COLO668 (cell line): ENCODE results near the gene GFM1.
"Not testable (repeated sequence)": the region's sequence is repeated elsewhere in the genome, so short reads cannot be mapped to it uniquely, and the experiment has no call there.

Experiments
- DNase-seq: peaks from one replicate; lab custom pipeline; 2025; ENCODE audit not compliant: unreplicated experiment; lab: John Stamatoyannopoulos, UW

Gene GFM1

GRCh38 chr3:158672215-158673176, 28.2 kb downstream of the GFM1 start, which contains the start of gene LXN:
LXN (minus strand) TSS chr3:158672648; CDS start chr3:158672478, 170 bp downstream.
- DNase-seq: no peak

DNA sequence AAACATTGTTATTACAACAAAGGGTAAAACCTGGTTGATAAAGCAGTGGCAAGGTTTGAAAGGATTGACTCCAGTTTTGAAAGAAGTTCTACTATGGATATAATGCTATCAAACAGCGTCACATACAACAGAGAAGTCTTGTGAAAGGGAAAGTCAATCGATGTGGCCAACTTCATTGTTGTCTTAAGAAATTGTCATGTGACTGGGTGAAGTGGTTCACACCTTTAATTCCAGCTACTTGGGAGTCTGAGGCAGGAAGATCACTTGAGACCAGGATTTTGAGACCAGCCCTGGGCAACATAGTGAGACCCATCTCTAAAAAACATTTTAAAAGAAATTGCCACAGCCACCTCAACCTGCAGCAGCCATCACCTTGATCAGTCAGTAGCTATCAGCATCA, 34.4 kb downstream of the GFM1 start:
- no peak for DNase-seq

DNA sequence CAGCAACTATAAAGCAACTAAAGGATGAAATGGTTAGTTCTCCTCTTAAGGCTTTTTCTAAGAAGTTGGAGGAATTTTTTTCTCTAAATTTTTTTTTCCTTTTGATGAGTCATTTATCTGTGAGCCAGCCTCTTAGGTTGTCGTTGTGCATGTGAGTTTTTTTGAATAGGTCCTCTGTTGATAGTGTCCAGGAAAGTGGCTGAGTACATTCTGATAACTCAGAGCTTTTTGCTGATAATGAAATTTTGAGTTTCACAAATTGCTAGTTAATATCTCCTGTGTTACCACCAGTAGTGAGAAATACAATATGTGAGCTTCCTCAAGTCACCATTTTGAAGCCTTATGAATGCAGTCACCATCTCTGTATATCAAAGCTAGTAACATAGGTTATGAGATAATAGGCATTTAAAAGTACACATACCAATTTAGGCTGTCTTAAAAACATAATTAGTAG, 35.2 kb downstream of the GFM1 start:
- no peak for DNase-seq

- DNase-seq: no peak
Observed at GRCh38 chr3:158680861-158681260, 36.5 kb downstream of the GFM1 start.

GRCh38 chr3:158683230-158683962, 39.1 kb downstream of the GFM1 start:
- DNase-seq: no peak

- DNase-seq: no peak
Observed at GRCh38 chr3:158685159-158685558, 40.8 kb downstream of the GFM1 start.

DNA sequence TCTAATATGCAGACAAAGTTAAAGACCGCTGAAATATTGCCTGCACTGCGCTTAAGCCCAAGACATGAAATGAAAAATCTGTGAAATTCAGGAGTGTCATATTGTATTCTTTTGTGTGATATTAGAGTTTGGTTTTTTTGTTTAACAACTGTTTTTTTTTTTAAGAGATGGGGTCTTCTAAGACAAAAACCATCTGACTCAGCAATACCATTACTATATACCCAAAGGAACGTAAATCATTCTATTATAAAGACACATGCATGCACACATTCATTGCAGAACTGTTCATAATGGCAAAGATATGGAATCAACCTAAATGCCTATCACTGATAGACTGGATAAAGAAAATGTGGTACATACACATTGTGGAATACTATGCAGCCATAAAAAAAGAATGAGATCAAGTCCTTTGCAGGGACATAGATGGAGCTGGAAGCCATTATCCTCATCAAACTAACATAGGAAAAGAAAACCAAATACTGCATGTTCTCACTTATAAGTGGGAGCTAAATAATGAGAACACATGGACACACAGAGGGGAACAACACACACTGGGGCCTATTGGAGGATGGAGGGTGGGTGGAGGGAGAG, 49.6 kb downstream of the GFM1 start:
- DNase-seq: not testable (repeated sequence)

DNA sequence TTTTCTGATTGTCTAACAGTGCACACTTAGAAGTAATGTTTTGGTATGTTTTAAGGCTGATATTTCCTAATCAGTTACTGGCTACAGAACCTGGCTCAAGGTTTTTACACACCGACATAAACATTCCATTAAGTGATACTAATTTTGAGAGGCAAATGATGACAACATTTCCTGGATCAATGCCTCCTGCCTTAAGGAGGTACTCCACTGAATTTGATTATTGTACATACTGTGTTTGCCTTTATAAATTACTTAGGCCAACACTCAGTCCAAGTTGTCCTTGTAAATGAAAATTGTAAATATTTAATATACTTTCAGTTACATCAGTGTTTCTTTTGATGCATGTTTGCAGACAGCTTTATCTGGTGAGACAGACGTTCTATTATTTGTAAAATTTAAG, 52.3 kb downstream of the GFM1 start:
- DNase-seq: no peak

- DNase-seq: no peak
Observed at GRCh38 chr3:158700559-158700958, 56.2 kb downstream of the GFM1 start.

DNA sequence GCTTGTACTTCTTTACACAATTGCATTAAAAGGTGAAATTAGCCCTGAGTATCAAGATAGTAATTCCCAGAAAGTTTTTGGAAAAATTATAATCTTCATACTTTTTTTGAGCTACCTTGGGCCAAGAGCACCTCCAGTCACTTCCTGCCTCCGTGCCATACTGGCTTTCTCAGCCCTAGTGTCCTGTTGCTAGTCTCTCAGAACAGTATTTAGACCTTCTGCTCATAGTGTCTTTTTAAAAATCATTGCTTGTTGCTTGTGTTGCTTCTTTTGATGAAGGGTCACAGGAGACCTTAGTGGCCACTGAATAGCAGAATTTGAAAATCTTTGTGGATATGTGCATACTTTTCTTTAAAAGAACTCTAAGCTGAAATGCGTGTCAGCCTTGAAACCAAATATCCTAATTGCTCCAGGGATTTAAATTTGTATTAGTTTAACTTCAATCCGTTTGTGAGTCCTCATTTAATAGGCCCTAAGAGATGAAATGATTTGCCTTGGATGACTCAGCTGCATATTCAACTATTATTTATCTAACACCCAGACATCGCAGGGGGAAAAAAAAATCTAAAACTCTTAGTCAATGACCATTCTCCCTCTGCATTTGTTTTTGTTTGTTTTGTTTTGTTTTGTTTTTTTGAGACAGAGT, 57.2 kb downstream of the GFM1 start:
- no peak for DNase-seq

- no peak for DNase-seq
Observed at GRCh38 chr3:158702815-158703481, 58.6 kb downstream of the GFM1 start.

- DNase-seq: no peak
Observed at GRCh38 chr3:158703566-158703965, 59.2 kb downstream of the GFM1 start.

DNA sequence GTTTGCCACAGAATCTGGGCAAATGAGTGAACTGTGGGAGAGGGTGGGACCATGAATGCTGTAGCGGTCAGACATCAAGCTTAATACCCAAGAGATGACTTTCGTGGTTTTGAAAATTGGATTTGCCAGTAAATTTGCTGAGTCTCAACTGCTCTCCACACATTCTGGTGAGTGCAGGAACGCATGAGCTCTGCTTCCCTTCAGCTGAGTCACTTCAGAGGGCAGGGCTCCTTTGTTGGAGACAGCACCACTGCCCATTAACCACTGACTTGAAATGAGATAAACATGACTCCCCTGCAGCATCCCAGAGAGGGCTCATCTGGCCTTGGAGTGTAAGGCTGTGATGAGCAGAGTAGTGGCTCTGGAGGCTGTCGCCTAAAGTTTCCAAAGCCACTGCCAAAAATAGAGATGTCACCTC, 65.3 kb downstream of the GFM1 start:
- no peak for DNase-seq

- no peak for DNase-seq
Observed at GRCh38 chr3:158710601-158711000, 66.3 kb downstream of the GFM1 start.

GRCh38 chr3:158711886-158712285, 67.6 kb downstream of the GFM1 start:
- no peak for DNase-seq

GRCh38 chr3:158712443-158712842, 68.1 kb downstream of the GFM1 start:
- DNase-seq: no peak

- DNase-seq: no peak
Observed at GRCh38 chr3:158713094-158713499, 68.8 kb downstream of the GFM1 start.

- DNase-seq: no peak
Observed at GRCh38 chr3:158717576-158717975, 73.2 kb downstream of the GFM1 start.

GRCh38 chr3:158718490-158719170, 74.3 kb downstream of the GFM1 start:
- DNase-seq: no peak

DNA sequence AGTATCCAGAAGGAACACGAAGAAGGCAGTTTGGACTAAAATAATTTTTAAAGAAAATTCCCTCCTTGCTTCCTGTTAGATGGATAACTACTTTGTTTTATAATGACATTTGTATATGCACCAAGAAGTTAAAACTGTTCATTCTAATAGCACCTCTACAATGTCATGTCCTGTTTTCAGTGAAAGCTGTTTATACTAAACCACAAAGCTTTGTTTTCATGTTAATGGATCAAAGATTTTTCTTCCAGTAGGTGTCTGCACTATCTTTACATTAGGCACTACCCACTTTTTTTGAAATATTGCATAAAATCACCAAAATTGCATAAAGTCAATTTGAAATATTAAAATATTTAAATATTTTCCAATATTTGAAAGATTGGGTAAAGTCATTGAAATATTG, 77.8 kb downstream of the GFM1 start:
- DNase-seq: no peak
